H1 (cell line): ENCODE results near the gene RFX1. TPM values are rescaled to one million over a fixed set of nuclear protein-coding genes. Genes with fewer than 3 reads are reported as not detected.

Experiments used
- CTCF ChIA-PET: fragments of 300-600 bp; sonication (Branson Sonifier 250); formaldehyde crosslinking; loops from one replicate; lab custom pipeline; 2021; ENCODE audit not compliant: partially characterized antibody; lab: Charles Lee
- POLR2A ChIA-PET: fragments of 300-600 bp; sonication (Branson Sonifier 250); formaldehyde crosslinking; loops from one replicate; lab custom pipeline; 2021; ENCODE audit warnings: inconsistent platforms; ENCODE audit not compliant: partially characterized antibody; lab: Charles Lee
- DNase-seq, 2 experiments: peaks; one replicate each; pipeline versions ENCODE4 v3.0.0 to v3.0.0-alpha.2; 2010 to 2022; ENCODE audit warnings: low spot score in 2 of 2, low read depth in 1 of 2, mixed read lengths in 1 of 2
- FAIRE-seq: peaks from 2 replicates; lab custom pipeline; 2011; peaks lifted over from hg19 to GRCh38; lab: Jason Lieb, UNC
- H2AFZ ChIP-seq: 2 replicates; pipeline ENCODE4 v1.8.1; 2012; ENCODE audit warnings: low read length, inconsistent platforms
- H2AK5ac ChIP-seq: 2 replicates; pipeline ENCODE4 v1.6.1; 2013; ENCODE audit warnings: low read depth, low read length
- H2BK120ac ChIP-seq: replicated peaks from 2 replicates; pipeline ENCODE3; 2013; ENCODE audit warnings: low read depth, low read length, inconsistent platforms
- H2BK12ac ChIP-seq: 2 replicates; pipeline ENCODE4 v1.6.1; 2013; ENCODE audit warnings: low read depth, low read length
- H2BK15ac ChIP-seq: 2 replicates; pipeline ENCODE4 v1.6.1; 2013; ENCODE audit warnings: low read length
- H2BK20ac ChIP-seq: 2 replicates; pipeline ENCODE4 v1.6.1; 2013; ENCODE audit warnings: low read length
- H2BK5ac ChIP-seq: 2 replicates; pipeline ENCODE4 v1.6.1; 2013; ENCODE audit warnings: low read depth, low read length
- H3K14ac ChIP-seq: 2 replicates; pipeline ENCODE4 v1.6.1; 2013; ENCODE audit warnings: inconsistent platforms; ENCODE audit not compliant: insufficient read length
- H3K18ac ChIP-seq: 2 replicates; pipeline ENCODE4 v1.6.1; 2013; ENCODE audit warnings: low read length; ENCODE audit errors: extremely low read depth
- H3K23ac ChIP-seq: 2 replicates; pipeline ENCODE4 v1.6.1; 2013; ENCODE audit warnings: inconsistent platforms; ENCODE audit not compliant: insufficient read length
- H3K23me2 ChIP-seq: 2 replicates; pipeline ENCODE4 v1.6.1; 2013; ENCODE audit warnings: low read depth, low read length
- H3K27ac ChIP-seq: 2 replicates; pipeline ENCODE4 v1.6.1; 2011; ENCODE audit warnings: low read depth, low read length, inconsistent platforms
- H3K27me3 ChIP-seq, 4 experiments: replicated peaks in 1 of 4; 1 replicate in 1 of 4; 2 replicates in 3 of 4; pipeline versions ENCODE4 v1.6.1 to v1.8.1; 2011 to 2013; ENCODE audit warnings: low read length in 3 of 4, mild to moderate bottlenecking in 3 of 4, inconsistent platforms in 2 of 4, mixed read lengths in 2 of 4, moderate library complexity in 1 of 4; ENCODE audit not compliant: control insufficient read depth in 3 of 4, insufficient read depth in 3 of 4; ENCODE audit errors: extremely low read depth in 1 of 4
- H3K36me3 ChIP-seq, 4 experiments: 2 replicates each; pipeline versions ENCODE4 v1.6.1 to v1.8.1; 2011 to 2013; ENCODE audit warnings: mild to moderate bottlenecking in 4 of 4, low read length in 3 of 4, moderate library complexity in 2 of 4, control low read depth in 1 of 4, inconsistent platforms in 1 of 4; ENCODE audit not compliant: insufficient read depth in 4 of 4, control insufficient read depth in 2 of 4
- H3K4ac ChIP-seq: replicated peaks from 2 replicates; pipeline ENCODE3; 2013; ENCODE audit warnings: low read length, low read depth, mixed read lengths, inconsistent platforms; ENCODE audit not compliant: insufficient read length
- H3K4me1 ChIP-seq, 4 experiments: replicated peaks in 1 of 4; 1 replicate in 1 of 4; 2 replicates in 3 of 4; pipeline versions ENCODE4 v1.6.1 to v1.8.1; 2011 to 2013; ENCODE audit warnings: low read length in 3 of 4, inconsistent platforms in 2 of 4, mixed read lengths in 1 of 4; ENCODE audit not compliant: insufficient read depth in 4 of 4, control insufficient read depth in 3 of 4
- H3K4me2 ChIP-seq, 2 experiments: 2 replicates each; pipeline versions ENCODE4 v1.6.1 to v1.8.1; 2011 to 2013; ENCODE audit warnings: low read depth in 2 of 2, low read length in 2 of 2, control low read depth in 1 of 2, inconsistent platforms in 1 of 2, mild to moderate bottlenecking in 1 of 2; ENCODE audit not compliant: insufficient read depth in 1 of 2
- H3K4me3 ChIP-seq, 4 experiments: fragments of 200-600, 300-600 bp in 1 of 4; sonication (generic), shearing (Covaris generic), sonication (Bioruptor Twin) in 1 of 4; 2 replicates each; pipeline versions ENCODE4 v1.5.1 to v1.8.1; 2011 to 2016; ENCODE audit warnings: low read length in 4 of 4, low read depth in 3 of 4, control low read depth in 2 of 4, inconsistent platforms in 2 of 4, mild to moderate bottlenecking in 2 of 4, mixed read lengths in 1 of 4, moderate library complexity in 1 of 4; ENCODE audit not compliant: insufficient read depth in 2 of 4; ENCODE audit errors: extremely low read depth in 1 of 4
- H3K56ac ChIP-seq: replicated peaks from 2 replicates; pipeline ENCODE3; 2013; ENCODE audit warnings: low read depth, mild to moderate bottlenecking, mixed read lengths, low read length, inconsistent platforms; ENCODE audit not compliant: insufficient read length
- H3K79me1 ChIP-seq: 2 replicates; pipeline ENCODE4 v1.6.1; 2013; ENCODE audit warnings: low read depth, low read length, control low read depth
- H3K79me2 ChIP-seq, 2 experiments: 2 replicates each; pipeline versions ENCODE4 v1.6.1 to v1.8.1; 2012 to 2013; ENCODE audit warnings: low read length in 2 of 2, mild to moderate bottlenecking in 2 of 2, inconsistent platforms in 1 of 2; ENCODE audit not compliant: insufficient read depth in 2 of 2, control insufficient read depth in 1 of 2
- H3K9ac ChIP-seq, 4 experiments: replicated peaks in 1 of 4; 1 replicate in 1 of 4; 2 replicates in 3 of 4; pipeline versions ENCODE4 v1.6.1 to v1.8.1; 2011 to 2013; ENCODE audit warnings: low read depth in 3 of 4, low read length in 3 of 4, control low read depth in 2 of 4, mild to moderate bottlenecking in 2 of 4, moderate library complexity in 2 of 4, inconsistent platforms in 1 of 4; ENCODE audit errors: extremely low read depth in 1 of 4
- H3K9me3 ChIP-seq, 2 experiments: 2 replicates each; pipeline versions ENCODE4 v1.6.1 to v1.8.1; 2012 to 2013; ENCODE audit warnings: mild to moderate bottlenecking in 2 of 2, moderate library complexity in 2 of 2, control low read depth in 1 of 2, inconsistent platforms in 1 of 2, low read depth in 1 of 2, low read length in 1 of 2, mixed read lengths in 1 of 2; ENCODE audit not compliant: insufficient read depth in 2 of 2
- H4K20me1 ChIP-seq, 2 experiments: replicated peaks in 1 of 2; 2 replicates each; pipeline versions ENCODE3 to v1.8.1; 2011 to 2013; ENCODE audit warnings: inconsistent platforms in 2 of 2, low read length in 2 of 2, mild to moderate bottlenecking in 1 of 2; ENCODE audit not compliant: insufficient read depth in 2 of 2, control insufficient read depth in 1 of 2
- H4K5ac ChIP-seq: 2 replicates; pipeline ENCODE4 v1.6.1; 2013; ENCODE audit warnings: low read length, low read depth, mixed read lengths, inconsistent platforms; ENCODE audit not compliant: insufficient read length
- H4K8ac ChIP-seq: 2 replicates; pipeline ENCODE4 v1.8.0; 2013; ENCODE audit warnings: mild to moderate bottlenecking, moderate library complexity, low read length, inconsistent platforms; ENCODE audit not compliant: insufficient read depth; ENCODE audit errors: extremely low read depth
- H4K91ac ChIP-seq: replicated peaks from 2 replicates; pipeline ENCODE3; 2013; ENCODE audit warnings: low read length, mixed read lengths, inconsistent platforms; ENCODE audit not compliant: insufficient read length
- ASH2L ChIP-seq: fragments of 200-600, 300-600 bp; sonication (generic); IDR thresholded peaks from one replicate; pipeline ENCODE4 v1.7.1; 2017; ENCODE audit warnings: low read length
- RAD21 ChIP-seq, 2 experiments: IDR thresholded peaks in 1 of 2; conservative IDR thresholded peaks in 1 of 2; 2 replicates each; pipeline ENCODE4 v1.6.1; 2011; ENCODE audit warnings: low read depth in 2 of 2, low read length in 2 of 2, improper control_type of control experiment in 1 of 2, inconsistent platforms in 1 of 2, mild to moderate bottlenecking in 1 of 2, moderate library complexity in 1 of 2
- TBP ChIP-seq: IDR thresholded peaks from 2 replicates; pipeline ENCODE4 v1.6.1; 2011; ENCODE audit warnings: low read depth, low read length, improper control_type of control experiment
- WGBS, 2 experiments: shearing (Covaris generic) in 1 of 2; methylation state at CpG; one replicate each; pipeline versions ENCODE4 v1.1.6 to v1.1.7; 2013 to 2015; ENCODE audit warnings: low lambda C conversion rate in 2 of 2, mixed read lengths in 2 of 2, inconsistent platforms in 1 of 2, low coverage in 1 of 2, missing lambda C conversion rate in 1 of 2; ENCODE audit not compliant: insufficient replicate concordance in 2 of 2, insufficient coverage in 1 of 2, insufficient read length in 1 of 2; ENCODE audit errors: extremely low coverage in 1 of 2, missing lambda C conversion rate in 1 of 2; 5-methylcytosine and 5-hydroxymethylcytosine counted together
- polyA plus RNA-seq, 7 experiments: library from polyadenylated mRNA; depleted of rRNA in 3 of 7; stranded (reverse) in 5 of 7; unstranded in 2 of 7; fragments of >200 nt in 5 of 7; fragments of 200-250 nt in 2 of 7; gene quantifications; 1 replicate in 5 of 7; 2 replicates in 1 of 7; 4 replicates in 1 of 7; pipeline versions ENCODE4 v1.2.1 to v1.2.3, GENCODE V29; 2011 to 2013; ENCODE audit warnings: missing spikeins in 2 of 7, mixed read lengths in 2 of 7
- total RNA-seq: library from RNA; stranded (reverse); fragmentation: NEBNext Ultra II Directional; extraction: Animal tissue kit (Norgen Biotek cat#: 25700); gene quantifications from 2 replicates; pipeline ENCODE4 v1.2.1, GENCODE V29; 2021

RFX1 gene
- total and polyA plus RNA-seq, 2 of the 8 experiments (the other 6 are each of a cell fraction or from before 2014, with no cell fraction given): 4.9 to 17.0 TPM

DNA sequence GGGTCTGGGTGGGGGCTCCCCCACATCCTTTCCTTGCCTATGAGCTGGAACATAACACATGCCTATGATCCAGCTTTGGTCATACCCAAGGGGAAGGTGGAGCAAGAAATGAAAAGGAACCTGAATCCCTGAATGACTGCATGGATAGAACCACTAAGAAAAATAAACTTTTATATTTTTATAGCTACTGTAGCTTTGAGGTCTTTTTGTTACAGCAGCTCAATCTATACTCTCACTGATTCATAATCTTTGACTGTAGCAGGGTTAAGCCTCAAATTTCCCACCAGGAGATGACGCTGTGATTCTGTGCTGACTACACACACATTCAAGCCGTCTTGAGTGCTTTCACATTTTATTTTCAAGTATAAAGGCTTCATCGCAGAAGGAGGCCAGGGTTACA, 46.9 kb upstream of the RFX1 start:
- Histone ChIP-seq H3K9ac (no peak overlapping the region), H3K4me1 (peaks cover 0 to 4% (median under 1%) of the 10 kb centered on the region in 4 experiments; a peak in 2 of 7 replicates), H2BK20ac (no peak overlapping the region), H3K56ac (no peak overlapping the region), H3K23me2 (peaks cover 7% of the 10 kb centered on the region; the same call in 1 of the 2 replicates), H2AK5ac (no peak overlapping the region), H2BK120ac (no peak overlapping the region), H3K79me1 (no peaks in the 10 kb centered on the region), H2BK5ac (no peak overlapping the region), H2BK12ac (no peak overlapping the region), H4K8ac (no peak overlapping the region), H3K4ac (no peak overlapping the region), H3K27me3 (peaks cover 0 to 3% (median 1%) of the 10 kb centered on the region in 4 experiments; a peak in 4 of 7 replicates), H3K14ac (no peak overlapping the region), H3K23ac (no peak overlapping the region), H3K27ac (no peak overlapping the region), H3K9me3 (no peaks in the 10 kb centered on the region; a peak in 1 of 4 replicates), H3K18ac (no peak overlapping the region), H3K4me2 (no peak overlapping the region), H2AFZ (no peak overlapping the region)
- CTCF ChIA-PET: interaction anchor here (0.5 to 9.9 kb wide), 11 partner anchors 12 to 174 kb away, joined by 3 to 66 read pairs (median 5); partner anchors contain the start of genes IL27RA and MISP3
- no peak for DNase-seq
- POLR2A ChIA-PET: interaction anchor here (1.1 to 1.8 kb wide), 3 partner anchors 8 to 91 kb away, joined by 3 to 5 read pairs (median 4); partner anchors contain the start of gene RFX1
- TF ChIP-seq TBP: no peak
- no peak for TF ChIP-seq RAD21 (IDR thresholded peaks at IDR 0.05 in 1 of 2, conservative IDR thresholded peaks at IDR 0.05 in 1 of 2; ENCODE audit: low read depth in 2 of 2, low read length in 2 of 2)
- no peak for TF ChIP-seq ASH2L
- TF ChIP-seq, all 59 proteins: peak for 0
- no peak overlapping the region for H2BK15ac ChIP-seq
- no peak for FAIRE-seq
- no peak overlapping the region for H4K91ac ChIP-seq
- no peaks in the 10 kb centered on the region for H4K20me1 ChIP-seq
- no peak overlapping the region for H3K4me3 ChIP-seq
- WGBS, 2 experiments: 91% methylated on average over 3 of the region's 3 CpGs; no CpG with 5 or more reads in 1 of the 2 experiments
- H3K36me3 ChIP-seq: no peaks in the 10 kb centered on the region
- no peak overlapping the region for H4K5ac ChIP-seq
- no peaks in the 10 kb centered on the region for H3K79me2 ChIP-seq
